Fibroblast of villous mesenchyme (primary cell): ENCODE data around the gene SMAP2. TPM values are rescaled to one million over a fixed set of nuclear protein-coding genes. Genes with fewer than 3 reads are reported as not detected.

Experiments used
- DNase-seq: peaks from one replicate; pipeline ENCODE4 v3.0.0-alpha.2; 2010; ENCODE audit warnings: low read depth
- H3K4me3 ChIP-seq: 2 replicates; pipeline ENCODE4 v1.5.1; 2011; ENCODE audit warnings: low read depth, mild to moderate bottlenecking, low read length
- CTCF ChIP-seq: IDR thresholded peaks from 2 replicates; pipeline ENCODE4 v1.5.1; 2012; ENCODE audit warnings: low read depth, mild to moderate bottlenecking, low read length; ENCODE audit not compliant: insufficient read depth
- total RNA-seq: library from RNA; depleted of rRNA; stranded (reverse); fragments of >200 nt; gene quantifications from 2 replicates; pipeline ENCODE4 v1.2.3, GENCODE V29; 2012

Gene SMAP2
- total RNA-seq, 1 donor, result 19.4 TPM

- TF ChIP-seq CTCF, result no peak
- no peak overlapping the region for H3K4me3 ChIP-seq
- DNase-seq, result no peak
Observed at GRCh38 chr1:40390857-40391256, 17.3 kb downstream of the SMAP2 start.

GRCh38 chr1:40391688-40392145 lies 18.2 kb downstream of the SMAP2 start:
- no peak overlapping the region for H3K4me3 ChIP-seq
- TF ChIP-seq CTCF, result no peak
- DNase-seq, result no peak

- peak; percentile 69 for DNase-seq
- TF ChIP-seq CTCF, result no peak
Observed at GRCh38 chr1:40392221-40392620, 18.7 kb downstream of the SMAP2 start.

GRCh38 chr1:40393173-40393572 lies 19.6 kb downstream of the SMAP2 start:
- no peak for DNase-seq
- H3K4me3 ChIP-seq, result no peak overlapping the region
- TF ChIP-seq CTCF, result no peak

More at GRCh38 chr1:40392221-40392620, 18.7 kb downstream of the SMAP2 start:
- no peak overlapping the region for H3K4me3 ChIP-seq

GRCh38 chr1:40394491-40395172 lies 21.1 kb downstream of the SMAP2 start:
- TF ChIP-seq CTCF, result no peak
- DNase-seq, result no peak
- H3K4me3 ChIP-seq, result no peak overlapping the region

- no peak for DNase-seq
- H3K4me3 ChIP-seq, result no peak overlapping the region
- TF ChIP-seq CTCF, result no peak
Observed at GRCh38 chr1:40395190-40396175, 22.0 kb downstream of the SMAP2 start.
